GOT3 (cell line): ENCODE measurements around the gene LMAN1.

Source experiments
- DNase-seq: peaks from one replicate; lab custom pipeline; 2025; ENCODE audit warnings: mixed read lengths; lab: John Stamatoyannopoulos, UW

LMAN1 gene

GRCh38 chr18:59360381-59360780, 1.3 kb upstream of the LMAN1 start:
- DNase-seq = no peak

- peak; percentile 21 for DNase-seq
These were observed 499 bp upstream of the LMAN1 start for GRCh38 chr18:59359576-59359952.

- no peak for DNase-seq
These were observed 702 bp downstream of the LMAN1 start for GRCh38 chr18:59358414-59358711.

GRCh38 chr18:59357928-59358327, 1.1 kb downstream of the LMAN1 start:
- no peak for DNase-seq

GRCh38 chr18:59354731-59355130, 4.3 kb downstream of the LMAN1 start:
- DNase-seq = no peak

- no peak for DNase-seq
These were observed 5.9 kb downstream of the LMAN1 start for GRCh38 chr18:59353079-59353680.

GRCh38 chr18:59352250-59352855, 6.7 kb downstream of the LMAN1 start:
- no peak for DNase-seq

- no peak for DNase-seq
These were observed 13.5 kb downstream of the LMAN1 start for GRCh38 chr18:59345556-59345955.

- no peak for DNase-seq
These were observed 14.1 kb downstream of the LMAN1 start for GRCh38 chr18:59344996-59345395.

- DNase-seq = no peak
These were observed 15.1 kb downstream of the LMAN1 start for GRCh38 chr18:59343926-59344325.

- DNase-seq = no peak
These were observed 18.2 kb downstream of the LMAN1 start for GRCh38 chr18:59340817-59341216.

- no peak for DNase-seq
These were observed 18.8 kb downstream of the LMAN1 start for GRCh38 chr18:59340312-59340711.

GRCh38 chr18:59332986-59333385, 26.1 kb downstream of the LMAN1 start:
- no peak for DNase-seq

GRCh38 chr18:59328683-59329082, 30.4 kb downstream of the LMAN1 start:
- no peak for DNase-seq

GRCh38 chr18:59325965-59326364, 33.1 kb downstream of the LMAN1 start:
- no peak for DNase-seq

GRCh38 chr18:59324623-59324971, 34.5 kb downstream of the LMAN1 start:
- no peak for DNase-seq

- DNase-seq = no peak
These were observed 35.0 kb downstream of the LMAN1 start for GRCh38 chr18:59323931-59324622.

- no peak for DNase-seq
These were observed 40.5 kb downstream of the LMAN1 start, which contains the start of gene CPLX4 for GRCh38 chr18:59318460-59319050. TSS of gene CPLX4 (minus strand) at chr18:59318649. CDS start at chr18:59318462, 187 bp downstream.

GRCh38 chr18:59311631-59312030, 47.4 kb downstream of the LMAN1 start:
- DNase-seq = no peak

GRCh38 chr18:59308938-59309260, 50.2 kb downstream of the LMAN1 start:
- no peak for DNase-seq

GRCh38 chr18:59308248-59308937, 50.7 kb downstream of the LMAN1 start:
- DNase-seq = peak; percentile 7

- DNase-seq = no peak
These were observed 52.4 kb downstream of the LMAN1 start for GRCh38 chr18:59306640-59307039.

- no peak for DNase-seq
These were observed 53.8 kb downstream of the LMAN1 start for GRCh38 chr18:59305295-59305694.
